Caco-2 (cell line): ENCODE measurements around the gene CDH12. TPM values are rescaled to one million over a fixed set of nuclear protein-coding genes. Genes with fewer than 3 reads are reported as not detected.
"Not testable (repeated sequence)": the region's sequence is repeated elsewhere in the genome, so short reads cannot be mapped to it uniquely, and the experiment has no call there.

Experiments
- BruUV-seq: library from RNA; stranded (reverse); fragments of 400-500 nt; replicated peaks from 2 replicates; lab custom pipeline; 2021; lab: Mats Ljungman, UMichigan
- CTCF ChIA-PET: fragments of 300-600 bp; sonication (Branson Sonifier 250); formaldehyde crosslinking; loops from one replicate; lab custom pipeline; 2022; ENCODE audit warnings: antibody characterized with exemption; lab: Charles Lee
- POLR2A ChIA-PET: fragments of 300-600 bp; sonication (Branson Sonifier 250); formaldehyde crosslinking; loops from one replicate; lab custom pipeline; 2022; ENCODE audit warnings: antibody characterized with exemption; lab: Charles Lee
- DNase-seq, 2 experiments: peaks; one replicate each; pipeline versions ENCODE4 v3.0.0 to v3.0.0-alpha.2; 2020 to 2022
- H3K27me3 ChIP-seq: replicated peaks from 2 replicates; pipeline ENCODE4 v1.6.0; 2011; ENCODE audit warnings: low read length; ENCODE audit not compliant: control insufficient read depth, insufficient read depth
- H3K36me3 ChIP-seq: 2 replicates; pipeline ENCODE4 v1.5.1; 2011; ENCODE audit warnings: low read length; ENCODE audit not compliant: control insufficient read depth, insufficient read depth
- H3K4me1 ChIP-seq: fragments of 250-450 bp; sonication (Bioruptor Pico); 2 replicates; pipeline ENCODE4 v1.5.1; 2020; ENCODE audit warnings: mild to moderate bottlenecking
- H3K4me3 ChIP-seq: 2 replicates; pipeline ENCODE4 v1.5.1; 2011; ENCODE audit warnings: low read depth, mild to moderate bottlenecking, control low read depth, low read length
- H3K9me3 ChIP-seq: fragments of 250-450 bp; sonication (Bioruptor Pico); 2 replicates; pipeline ENCODE4 v1.5.1; 2020; ENCODE audit warnings: mild to moderate bottlenecking, moderate library complexity
- H3K27ac Mint-ChIP-seq: one replicate; pipeline ENCODE4 v1.8.0; 2022; ENCODE audit warnings: mixed read lengths; ENCODE audit not compliant: unreplicated experiment
- H3K27me3 Mint-ChIP-seq: one replicate; pipeline ENCODE4 v1.8.0; 2022; ENCODE audit warnings: mixed read lengths; ENCODE audit not compliant: insufficient read depth, unreplicated experiment
- H3K36me3 Mint-ChIP-seq: one replicate; pipeline ENCODE4 v1.8.0; 2022; ENCODE audit warnings: mild to moderate bottlenecking, mixed read lengths; ENCODE audit not compliant: insufficient read depth, unreplicated experiment
- H3K4me1 Mint-ChIP-seq: one replicate; pipeline ENCODE4 v1.8.0; 2022; ENCODE audit warnings: low read depth, mixed read lengths; ENCODE audit not compliant: unreplicated experiment
- H3K4me3 Mint-ChIP-seq: one replicate; pipeline ENCODE4 v1.8.0; 2022; ENCODE audit warnings: mild to moderate bottlenecking, moderate library complexity, mixed read lengths; ENCODE audit not compliant: unreplicated experiment
- H3K9me3 Mint-ChIP-seq: one replicate; pipeline ENCODE4 v1.8.0; 2022; ENCODE audit warnings: mixed read lengths; ENCODE audit not compliant: unreplicated experiment
- CTCF ChIP-seq, 2 experiments: fragments of 200-600 bp in 1 of 2; IDR thresholded peaks; 1 replicate in 1 of 2; 2 replicates in 1 of 2; pipeline versions ENCODE4 v1.5.1 to v1.8.0; 2011 to 2022; ENCODE audit warnings: antibody characterized with exemption in 1 of 2, control low read depth in 1 of 2, inconsistent platforms in 1 of 2, low read depth in 1 of 2, low read length in 1 of 2, mild to moderate bottlenecking in 1 of 2, moderate library complexity in 1 of 2; ENCODE audit not compliant: insufficient read depth in 1 of 2, severe bottlenecking in 1 of 2, unreplicated experiment in 1 of 2
- intact Hi-C: fragments of 100-400 bp; cut with micrococcal nuclease; formaldehyde crosslinking; loops from one replicate; pipeline ENCODE4 v1.10.0; 2022; ENCODE audit not compliant: unreplicated experiment
- total RNA-seq: library from RNA; stranded (reverse); gene quantifications from 2 replicates; pipeline ENCODE4 v1.2.3, GENCODE V29; 2022

Gene CDH12
- total RNA-seq, 1 experiment from 2014 or later: not detected

- Histone ChIP-seq H3K4me1 (no peaks in the 10 kb centered on the region), H3K36me3 (no peaks in the 10 kb centered on the region), H3K27me3 (no peaks in the 10 kb centered on the region), H3K9me3 (no peaks in the 10 kb centered on the region), H3K4me3 (no peak overlapping the region)
- POLR2A ChIA-PET: no interaction called here
- Mint-ChIP-seq H3K27me3 (no peaks in the 10 kb centered on the region), H3K4me3 (no peak overlapping the region), H3K4me1 (no peaks in the 10 kb centered on the region), H3K27ac (no peak overlapping the region), H3K9me3 (no peaks in the 10 kb centered on the region), H3K36me3 (no peaks in the 10 kb centered on the region)
- no peak for TF ChIP-seq CTCF (IDR thresholded peaks at IDR 0.05; ENCODE audit: insufficient read depth in 1 of 2, low read depth in 1 of 2, low read length in 1 of 2, severe bottlenecking in 1 of 2, unreplicated experiment in 1 of 2)
- no peak for DNase-seq
- intact Hi-C loops: no loop called here
- CTCF ChIA-PET: no interaction called here
- no TSS peak for BruUV-seq
Observed at GRCh38 chr5:22611327-22611726, 241.8 kb downstream of the CDH12 start.

GRCh38 chr5:22607498-22607897, 245.6 kb downstream of the CDH12 start:
- CTCF ChIA-PET, H3K4me1 ChIP-seq, H3K4me1 Mint-ChIP-seq, H3K27me3 ChIP-seq, H3K36me3 Mint-ChIP-seq, H3K9me3 ChIP-seq, DNase-seq, H3K27ac Mint-ChIP-seq, intact Hi-C loops, H3K4me3 ChIP-seq, H3K36me3 ChIP-seq, H3K27me3 Mint-ChIP-seq, H3K9me3 Mint-ChIP-seq, POLR2A ChIA-PET, BruUV-seq, H3K4me3 Mint-ChIP-seq: not testable (repeated sequence)

- intact Hi-C loops: no loop called here
- Mint-ChIP-seq H3K4me3 (no peak overlapping the region), H3K27me3 (no peaks in the 10 kb centered on the region), H3K9me3 (no peaks in the 10 kb centered on the region), H3K4me1 (no peaks in the 10 kb centered on the region), H3K27ac (no peak overlapping the region), H3K36me3 (no peaks in the 10 kb centered on the region)
- POLR2A ChIA-PET: no interaction called here
- H3K36me3 ChIP-seq: no peaks in the 10 kb centered on the region
- H3K9me3 ChIP-seq: no peaks in the 10 kb centered on the region
- no peak for DNase-seq
- no peak overlapping the region for H3K4me3 ChIP-seq
- H3K27me3 ChIP-seq: no peaks in the 10 kb centered on the region
- CTCF ChIA-PET: no interaction called here
- H3K4me1 ChIP-seq: no peaks in the 10 kb centered on the region
- no TSS peak for BruUV-seq
- TF ChIP-seq CTCF (IDR thresholded peaks at IDR 0.05; ENCODE audit: insufficient read depth in 1 of 2, low read depth in 1 of 2, low read length in 1 of 2, severe bottlenecking in 1 of 2, unreplicated experiment in 1 of 2): no peak
Observed at GRCh38 chr5:22605473-22605872, 247.7 kb downstream of the CDH12 start.

- H3K27me3 ChIP-seq: no peaks in the 10 kb centered on the region
- POLR2A ChIA-PET: no interaction called here
- H3K4me3 ChIP-seq: no peak overlapping the region
- CTCF ChIA-PET: no interaction called here
- DNase-seq: no peak
- H3K4me1 Mint-ChIP-seq: no peaks in the 10 kb centered on the region
- no peaks in the 10 kb centered on the region for H3K4me1 ChIP-seq
- no peak overlapping the region for H3K27ac Mint-ChIP-seq
- no peaks in the 10 kb centered on the region for H3K9me3 Mint-ChIP-seq
- BruUV-seq: no TSS peak
- no peaks in the 10 kb centered on the region for H3K36me3 Mint-ChIP-seq
- no peaks in the 10 kb centered on the region for H3K36me3 ChIP-seq
- no peaks in the 10 kb centered on the region for H3K27me3 Mint-ChIP-seq
- no peak overlapping the region for H3K4me3 Mint-ChIP-seq
- TF ChIP-seq CTCF (IDR thresholded peaks at IDR 0.05; ENCODE audit: insufficient read depth in 1 of 2, low read depth in 1 of 2, low read length in 1 of 2, severe bottlenecking in 1 of 2, unreplicated experiment in 1 of 2): no peak
- intact Hi-C loops: no loop called here
- H3K9me3 ChIP-seq: no peaks in the 10 kb centered on the region
Observed at GRCh38 chr5:22604711-22605110, 248.4 kb downstream of the CDH12 start.
